HCEC 1CT (cell line): Measurements from ENCODE around the gene BIN1.

Experiments used
- DNase-seq: peaks from one replicate; pipeline ENCODE4 v3.0.0-alpha.2; 2017

BIN1 gene

DNA sequence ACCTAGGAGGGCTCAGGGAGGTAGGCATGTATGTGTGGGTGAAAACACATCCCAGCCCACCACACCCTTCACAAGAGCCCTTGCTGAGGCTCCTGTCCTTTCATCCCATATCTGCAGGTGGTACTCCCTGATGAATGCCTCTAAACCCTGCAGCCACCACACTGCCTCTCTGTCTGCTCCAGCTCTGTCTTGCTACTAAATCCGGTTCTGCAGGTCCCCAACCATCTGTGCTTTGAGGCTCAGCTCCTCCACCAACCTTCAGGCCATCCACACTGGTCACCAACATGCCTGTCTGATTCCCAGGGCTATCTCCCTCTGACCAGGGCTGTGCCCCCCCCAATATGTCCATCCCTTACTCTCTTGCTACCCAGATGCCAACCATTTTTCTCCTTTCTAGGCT lies 92.7 kb downstream of the BIN1 start:
- no peak for DNase-seq

DNA sequence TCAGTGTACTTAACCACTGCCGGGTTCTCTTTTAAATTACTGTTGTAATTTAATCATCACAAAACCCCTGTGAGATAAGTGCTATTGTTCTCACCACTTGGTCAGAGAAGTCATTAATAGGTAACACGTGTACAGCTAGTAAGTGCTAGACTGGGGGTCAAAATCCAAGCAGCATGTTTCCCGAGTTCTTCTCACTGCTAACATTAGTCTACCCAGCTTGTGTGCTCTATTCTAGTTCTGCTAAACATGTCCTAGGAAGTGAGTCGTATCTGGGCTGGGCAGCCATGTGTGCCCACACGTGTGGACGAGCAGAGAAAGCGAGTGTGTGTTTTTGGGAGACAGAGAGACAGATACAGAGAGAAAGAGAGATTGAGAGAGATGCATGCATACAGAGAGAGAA lies 94.1 kb downstream of the BIN1 start:
- peak; percentile 51 for DNase-seq

GRCh38 chr2:127012215-127012614 lies 94.7 kb downstream of the BIN1 start:
- no peak for DNase-seq

GRCh38 chr2:127011796-127012195 lies 95.2 kb downstream of the BIN1 start:
- DNase-seq = no peak

- DNase-seq = no peak
Measured at GRCh38 chr2:127011231-127011661, 95.7 kb downstream of the BIN1 start.

- no peak for DNase-seq
Measured at GRCh38 chr2:127008265-127009015, 98.5 kb downstream of the BIN1 start.

DNA sequence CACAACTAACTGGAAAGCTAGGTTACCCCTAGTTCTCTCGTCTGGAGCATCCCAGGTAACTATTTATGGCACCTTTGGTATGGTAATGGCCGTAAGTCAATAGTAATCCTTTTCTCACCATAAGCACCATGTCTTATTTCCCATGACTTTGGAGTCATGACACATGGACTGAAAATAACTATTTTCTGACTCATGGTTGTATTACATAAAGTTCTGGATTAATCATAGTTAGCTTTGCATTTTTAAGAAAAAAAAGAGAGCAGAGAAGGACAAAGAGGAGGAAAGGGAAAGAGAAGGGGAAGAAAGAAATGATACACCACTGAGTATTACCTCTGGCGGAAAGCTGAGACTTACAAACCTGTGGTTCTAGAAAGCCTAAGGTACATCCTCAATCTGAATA lies 99.3 kb downstream of the BIN1 start:
- DNase-seq = peak; percentile 84

DNA sequence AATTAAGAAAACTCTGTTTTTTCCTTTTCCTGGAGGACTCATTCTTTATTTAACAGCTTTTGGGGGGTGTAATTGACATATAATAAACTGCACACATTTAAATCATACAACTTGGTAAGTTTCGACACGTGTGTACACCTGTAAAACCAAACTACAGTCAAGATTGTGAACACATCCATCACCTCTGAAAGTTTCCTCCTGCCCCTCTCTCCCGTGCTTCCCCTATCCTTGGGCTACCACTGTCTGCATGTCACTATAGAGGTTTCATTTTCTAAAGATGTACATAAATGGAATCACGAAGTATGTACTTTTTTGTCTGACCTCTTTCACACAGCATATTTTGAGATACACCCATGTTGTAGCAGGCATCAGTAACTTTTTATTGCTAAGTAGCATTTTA lies 100.0 kb downstream of the BIN1 start:
- no peak for DNase-seq

DNA sequence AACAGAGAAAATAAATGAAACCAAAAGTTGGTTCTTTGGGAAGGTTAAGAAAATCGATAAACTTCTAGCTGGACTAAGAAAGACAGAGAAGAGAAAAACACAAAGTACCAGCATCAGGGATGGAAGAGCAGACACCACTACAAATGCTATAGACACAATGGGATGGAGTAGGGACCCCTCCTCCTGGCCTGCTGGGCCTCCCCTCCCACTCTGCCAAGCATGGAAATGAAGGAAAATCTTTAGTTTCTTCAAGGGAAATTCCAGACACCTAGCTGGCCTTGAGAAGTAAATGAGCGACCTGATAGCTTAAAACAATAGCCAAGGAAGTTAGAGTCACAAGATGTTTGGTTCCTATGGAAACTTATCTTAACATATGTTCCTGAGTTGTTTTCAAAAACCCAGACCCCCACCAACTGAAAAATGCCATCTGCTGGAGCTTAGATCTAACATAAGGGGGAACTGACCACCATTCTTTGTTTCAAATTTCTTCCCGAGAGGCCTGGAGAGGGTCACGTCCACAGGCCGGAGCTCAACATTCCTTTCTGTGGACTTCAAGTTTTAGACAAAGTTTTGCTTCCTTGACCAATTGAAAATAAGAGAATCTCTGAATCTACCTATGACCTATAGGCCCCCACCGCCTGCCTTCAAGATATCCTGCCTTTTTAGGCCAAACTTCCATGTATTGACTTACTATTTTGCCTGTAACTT lies 101.9 kb downstream of the BIN1 start:
- DNase-seq = no peak

GRCh38 chr2:127003070-127003800 lies 103.7 kb downstream of the BIN1 start:
- DNase-seq = no peak

DNA sequence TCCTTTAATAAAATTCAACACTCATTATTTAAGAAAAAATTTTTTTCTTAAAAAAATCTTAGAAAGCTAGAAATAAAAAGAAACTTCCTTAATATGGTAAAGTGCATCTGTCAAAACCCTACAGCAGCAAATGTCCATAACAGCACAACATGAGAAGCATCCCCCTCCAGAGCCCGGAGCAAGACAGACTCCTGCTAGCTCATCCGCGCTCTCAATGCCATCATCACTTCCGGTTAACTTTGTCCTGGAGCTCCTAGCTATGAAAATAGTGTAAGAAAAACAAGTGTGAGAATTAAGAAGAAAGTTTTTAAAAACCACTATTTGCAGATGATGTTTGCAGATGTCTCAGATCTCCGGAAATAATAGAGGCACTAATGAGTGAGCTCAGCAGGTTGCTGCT lies 105.2 kb downstream of the BIN1 start:
- no peak for DNase-seq

GRCh38 chr2:127000937-127001336 lies 106.0 kb downstream of the BIN1 start:
- DNase-seq = no peak

- no peak for DNase-seq
Measured at GRCh38 chr2:127000194-127000593, 106.8 kb downstream of the BIN1 start.

DNA sequence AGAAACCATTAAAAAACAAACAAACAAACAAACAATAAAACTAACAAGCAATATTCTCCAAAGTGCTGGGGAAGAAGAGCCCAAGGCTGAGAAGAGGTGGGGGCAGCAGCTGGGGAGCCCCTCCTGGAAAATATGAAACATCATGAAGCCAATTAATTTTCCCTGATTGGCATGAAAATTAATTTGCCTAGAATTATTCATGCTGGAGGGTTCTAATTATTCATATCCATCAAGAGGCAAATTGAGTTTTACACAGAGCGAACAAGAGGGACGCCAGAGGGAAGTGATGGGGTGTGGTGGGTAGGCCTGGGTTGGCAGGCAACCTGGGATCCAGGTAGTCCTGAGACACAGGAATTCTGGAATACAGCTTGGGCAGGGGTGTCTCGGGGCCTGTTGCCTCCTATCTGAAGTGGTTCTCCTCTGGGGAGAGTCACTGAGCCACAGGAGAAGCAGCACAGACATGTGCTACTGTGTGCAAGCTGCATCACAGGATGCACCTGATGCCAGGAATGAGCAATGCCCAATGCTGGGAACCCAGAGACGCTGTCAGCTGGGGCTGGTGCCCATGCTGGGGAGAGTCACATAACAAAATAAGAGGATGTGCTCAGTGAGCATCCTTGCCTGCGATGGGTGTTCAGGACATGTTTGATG lies 107.7 kb downstream of the BIN1 start:
- DNase-seq = no peak

DNA sequence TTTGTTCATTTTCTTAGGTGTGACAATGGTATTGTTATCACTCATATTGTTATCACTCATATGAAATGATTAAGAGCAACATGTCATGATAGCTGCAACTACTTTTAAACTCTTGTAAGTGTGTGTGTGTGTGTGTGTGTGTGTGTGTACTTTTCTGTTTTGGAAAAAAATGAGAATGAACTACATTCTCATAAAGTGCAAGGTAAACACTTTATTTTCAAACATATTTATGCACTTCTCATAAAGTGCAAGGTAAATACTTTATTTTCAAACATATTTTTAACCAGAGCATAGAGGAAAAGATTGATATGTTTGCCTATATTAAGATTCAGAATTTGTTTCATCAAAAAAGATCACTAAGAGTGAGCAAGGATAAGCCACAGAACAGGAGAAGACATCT lies 108.5 kb downstream of the BIN1 start:
- DNase-seq = no peak
